ENCODE data around the gene SLC9B1. TPM values are rescaled to one million over a fixed set of nuclear protein-coding genes. Genes with fewer than 3 reads are reported as not detected.

SLC9B1 gene
- total and polyA plus RNA-seq, 2 of the 13 experiments (the other 11 are each of a cell fraction or from before 2014, with no cell fraction given), result 0.17 to 0.20 TPM

DNA sequence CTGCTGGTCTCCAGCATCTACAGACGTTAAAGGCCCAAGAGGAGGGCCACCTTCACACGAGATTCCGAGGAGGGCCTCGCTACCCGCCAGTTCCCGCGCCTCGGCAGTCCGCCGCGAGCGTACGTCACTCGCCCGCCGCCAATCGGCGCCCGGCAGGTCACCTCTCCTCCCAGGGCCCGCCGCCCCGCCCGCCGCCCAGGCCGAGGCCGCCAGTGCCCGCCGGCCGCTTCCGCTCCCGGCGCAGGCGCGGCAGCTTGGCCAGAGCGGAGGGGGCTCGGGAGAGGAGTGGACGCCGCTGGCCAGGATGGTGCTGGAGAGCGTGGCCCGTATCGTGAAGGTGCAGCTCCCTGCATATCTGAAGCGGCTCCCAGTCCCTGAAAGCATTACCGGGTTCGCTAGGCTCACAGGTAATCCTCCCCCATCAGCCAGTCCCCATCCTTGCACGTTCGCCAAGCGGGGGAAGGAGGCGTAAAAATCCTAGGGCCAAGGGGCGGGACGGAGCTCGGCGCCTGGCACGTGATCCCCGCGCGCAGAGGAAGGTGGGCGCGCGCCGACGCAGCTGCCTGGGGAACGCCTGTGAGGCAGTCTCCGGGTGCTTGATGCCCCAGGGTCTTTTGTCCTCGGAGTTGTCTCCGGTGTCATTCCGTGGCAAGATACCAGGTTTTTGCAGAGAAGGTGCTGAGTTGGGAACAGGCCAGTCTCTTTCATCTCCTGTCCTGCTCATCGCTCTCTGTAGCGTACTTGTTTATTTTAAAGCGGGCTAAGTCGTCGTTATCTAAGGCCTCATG, 150.5 kb downstream of the SLC9B1 start, which contains the start of gene CISD2 (continued):
- TF ChIP-seq IKZF5 (CRISPR knock-in tag; IDR thresholded peaks at IDR 0.05) (peak; percentile 84), SRY (CRISPR knock-in tag; IDR thresholded peaks at IDR 0.05) (peak; percentile 94), KAT7 (CRISPR knock-in tag; IDR thresholded peaks at IDR 0.05; ENCODE audit: borderline replicate concordance) (peak; percentile 55; the same call in 1 of the 2 replicates), SATB2 (CRISPR knock-in tag; IDR thresholded peaks at IDR 0.05) (peak; percentile 48; the same call in 1 of the 2 replicates), ZNF530 (CRISPR knock-in tag; IDR thresholded peaks at IDR 0.05; ENCODE audit: low read depth) (no peak; the same call in 1 of the 2 replicates), HIVEP1 (CRISPR knock-in tag; IDR thresholded peaks at IDR 0.05) (peak; percentile 94), NCOA2 (CRISPR knock-in tag; IDR thresholded peaks at IDR 0.05) (no peak; the same call in 1 of the 2 replicates), ZNF775 (CRISPR knock-in tag; IDR thresholded peaks at IDR 0.05; ENCODE audit: borderline replicate concordance) (peak; percentile 92), YY1 (IDR thresholded peaks at IDR 0.05; ENCODE audit: insufficient read depth, insufficient replicate concordance, low read depth, low read length) (peak; percentile 54), ZNF432 (CRISPR knock-in tag; IDR thresholded peaks at IDR 0.05; ENCODE audit: borderline replicate concordance) (no peak), ZNF362 (CRISPR knock-in tag; IDR thresholded peaks at IDR 0.05; ENCODE audit: borderline replicate concordance) (peak; percentile 56), ZNF549 (CRISPR knock-in tag; IDR thresholded peaks at IDR 0.05) (no peak), FOXK2 (IDR thresholded peaks at IDR 0.05) (no peak), ZNF326 (CRISPR knock-in tag; IDR thresholded peaks at IDR 0.05; ENCODE audit: borderline replicate concordance) (no peak), MLX (CRISPR knock-in tag; IDR thresholded peaks at IDR 0.05) (peak; percentile 80), MAFF (IDR thresholded peaks at IDR 0.05; ENCODE audit: low read depth, low read length) (no peak), CREM (IDR thresholded peaks at IDR 0.05) (peak; percentile 19; the same call in 1 of the 2 replicates), CREM (CRISPR knock-in tag; IDR thresholded peaks at IDR 0.05) (no peak), SNAPC5 (CRISPR knock-in tag; IDR thresholded peaks at IDR 0.05; ENCODE audit: borderline replicate concordance) (no peak), MIER3 (CRISPR knock-in tag; IDR thresholded peaks at IDR 0.05; ENCODE audit: borderline replicate concordance) (peak; percentile 59; the same call in 1 of the 2 replicates), HMG20B (CRISPR knock-in tag; conservative IDR thresholded peaks at IDR 0.05) (0 out of 2 replicates have a peak, but pooled peaks have one; percentile 27), ELF3 (CRISPR knock-in tag; IDR thresholded peaks at IDR 0.05) (peak; percentile 76)
- TF ChIP-seq, protein P1, sequence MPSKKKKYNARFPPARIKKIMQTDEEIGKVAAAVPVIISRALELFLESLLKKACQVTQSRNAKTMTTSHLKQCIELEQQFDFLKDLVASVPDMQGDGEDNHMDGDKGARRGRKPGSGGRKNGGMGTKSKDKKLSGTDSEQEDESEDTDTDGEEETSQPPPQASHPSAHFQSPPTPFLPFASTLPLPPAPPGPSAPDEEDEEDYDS (CRISPR knock-in tag; IDR thresholded peaks at IDR 0.05), result peak; percentile 64
- TF ChIP-seq, protein P2, sequence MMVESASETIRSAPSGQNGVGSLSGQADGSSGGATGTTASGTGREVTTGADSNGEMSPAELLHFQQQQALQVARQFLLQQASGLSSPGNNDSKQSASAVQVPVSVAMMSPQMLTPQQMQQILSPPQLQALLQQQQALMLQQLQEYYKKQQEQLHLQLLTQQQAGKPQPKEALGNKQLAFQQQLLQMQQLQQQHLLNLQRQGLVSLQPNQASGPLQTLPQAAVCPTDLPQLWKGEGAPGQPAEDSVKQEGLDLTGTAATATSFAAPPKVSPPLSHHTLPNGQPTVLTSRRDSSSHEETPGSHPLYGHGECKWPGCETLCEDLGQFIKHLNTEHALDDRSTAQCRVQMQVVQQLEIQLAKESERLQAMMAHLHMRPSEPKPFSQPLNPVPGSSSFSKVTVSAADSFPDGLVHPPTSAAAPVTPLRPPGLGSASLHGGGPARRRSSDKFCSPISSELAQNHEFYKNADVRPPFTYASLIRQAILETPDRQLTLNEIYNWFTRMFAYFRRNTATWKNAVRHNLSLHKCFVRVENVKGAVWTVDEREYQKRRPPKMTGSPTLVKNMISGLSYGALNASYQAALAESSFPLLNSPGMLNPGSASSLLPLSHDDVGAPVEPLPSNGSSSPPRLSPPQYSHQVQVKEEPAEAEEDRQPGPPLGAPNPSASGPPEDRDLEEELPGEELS (CRISPR knock-in tag; IDR thresholded peaks at IDR 0.05), result peak; percentile 61
